NT2/D1 (cell line): ENCODE results near the gene BHLHE23.

Experiments used
- DNase-seq: peaks from one replicate; pipeline ENCODE4 v3.0.0-alpha.2; 2011; ENCODE audit warnings: low read depth, low spot score
- H3K27me3 ChIP-seq: 2 replicates; pipeline ENCODE4 v1.6.0; 2011; ENCODE audit warnings: mild to moderate bottlenecking; ENCODE audit not compliant: insufficient read length, insufficient read depth
- H3K36me3 ChIP-seq: 2 replicates; pipeline ENCODE4 v1.6.1; 2011; ENCODE audit warnings: mild to moderate bottlenecking, low read length, mixed read lengths; ENCODE audit not compliant: insufficient read depth, insufficient read length
- H3K4me1 ChIP-seq: 2 replicates; pipeline ENCODE4 v1.5.1; 2011; ENCODE audit not compliant: insufficient read depth, insufficient read length
- H3K4me3 ChIP-seq: 2 replicates; pipeline ENCODE4 v1.5.1; 2011; ENCODE audit warnings: low read depth; ENCODE audit not compliant: insufficient read length
- H3K9ac ChIP-seq: 2 replicates; pipeline ENCODE4 v1.6.0; 2011; ENCODE audit warnings: low read depth; ENCODE audit not compliant: insufficient read length
- H3K9me3 ChIP-seq: 2 replicates; pipeline ENCODE4 v1.5.1; 2011; ENCODE audit warnings: mild to moderate bottlenecking, low read length; ENCODE audit not compliant: insufficient read depth
- SUZ12 ChIP-seq: IDR thresholded peaks from 2 replicates; pipeline ENCODE4 v1.6.1; 2011; ENCODE audit not compliant: insufficient read length, insufficient read depth; ENCODE audit errors: extremely low read depth
- YY1 ChIP-seq: IDR thresholded peaks from 2 replicates; pipeline ENCODE4 v1.6.1; 2011; ENCODE audit not compliant: insufficient read length, insufficient read depth
- ZNF274 ChIP-seq: IDR thresholded peaks from 2 replicates; pipeline ENCODE4 v1.6.1; 2011; ENCODE audit warnings: mild to moderate bottlenecking, low read depth, low read length

Gene BHLHE23

DNA sequence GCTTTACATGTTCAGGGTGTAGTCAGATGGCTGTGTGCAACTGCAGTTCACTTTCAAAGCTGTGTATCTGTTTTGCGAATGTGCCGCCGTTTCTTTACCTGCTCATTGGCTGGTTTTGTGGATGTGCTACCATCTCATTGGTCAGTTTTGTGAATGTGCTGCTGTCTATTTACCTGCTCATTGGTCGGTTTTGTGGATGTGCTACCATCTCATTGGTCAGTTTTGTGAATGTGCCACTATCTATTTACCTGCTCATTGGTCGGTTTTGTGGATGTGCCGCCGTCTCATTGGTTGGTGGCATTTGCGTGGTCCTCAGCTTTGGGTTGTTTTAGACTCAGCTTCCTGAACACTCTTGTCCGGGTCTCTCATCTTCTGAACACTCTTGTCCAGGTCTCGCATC is 40.5 kb upstream of the BHLHE23 start:
- H3K9ac ChIP-seq = no peak overlapping the region
- H3K4me3 ChIP-seq = no peak overlapping the region
- H3K9me3 ChIP-seq = peaks cover 18% of the 10 kb centered on the region; the same call in 1 of the 2 replicates
- TF ChIP-seq YY1 = no peak
- TF ChIP-seq SUZ12 = no peak
- no peak for TF ChIP-seq ZNF274
- DNase-seq = no peak
- peaks cover 3% of the 10 kb centered on the region for H3K27me3 ChIP-seq
- H3K36me3 ChIP-seq = no peaks in the 10 kb centered on the region
- H3K4me1 ChIP-seq = peaks cover 4% of the 10 kb centered on the region

DNA sequence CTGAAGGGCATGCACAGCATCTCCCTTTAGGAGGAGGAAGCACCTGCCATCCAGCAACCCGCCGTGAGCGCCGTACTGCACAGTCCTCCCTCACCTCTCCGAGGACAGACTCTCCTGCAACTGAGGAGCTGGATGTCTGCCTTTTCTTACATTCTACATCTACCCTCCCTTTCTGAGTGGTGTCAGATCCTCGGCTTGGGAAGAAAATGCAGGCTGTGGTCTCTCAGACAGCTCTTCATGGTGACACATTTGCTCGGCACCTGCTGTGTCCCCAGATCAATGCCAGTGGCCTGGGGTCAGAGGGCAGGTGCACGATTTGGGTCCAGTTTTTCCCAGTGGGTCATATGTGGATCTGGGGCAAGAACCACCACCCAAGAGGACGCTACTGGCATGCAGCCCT is 40.1 kb upstream of the BHLHE23 start:
- TF ChIP-seq SUZ12 (no peak), ZNF274 (no peak), YY1 (no peak)

DNA sequence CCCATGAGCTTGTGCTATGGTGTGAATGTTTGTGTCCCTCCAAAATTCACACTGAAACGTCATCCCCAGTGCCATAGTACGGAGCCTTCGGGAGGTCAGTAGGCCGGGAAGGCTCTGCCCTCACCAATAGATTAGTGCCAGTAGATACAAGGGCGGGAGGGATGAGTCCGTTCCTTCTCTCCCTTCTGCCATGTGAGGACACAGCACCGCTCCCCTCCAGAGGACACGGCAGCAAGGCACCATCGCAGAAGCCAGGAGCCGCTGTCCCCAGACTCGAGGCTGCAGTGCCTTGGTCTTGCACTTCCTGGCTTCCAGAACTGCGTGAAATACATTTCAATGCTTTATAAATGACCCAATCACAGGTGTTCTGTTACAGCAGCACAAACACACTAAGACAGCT is 39.2 kb upstream of the BHLHE23 start:
- Histone ChIP-seq H3K9me3 (peaks cover 18% of the 10 kb centered on the region; the same call in 1 of the 2 replicates), H3K27me3 (no peaks in the 10 kb centered on the region), H3K36me3 (no peaks in the 10 kb centered on the region), H3K4me1 (no peaks in the 10 kb centered on the region), H3K9ac (no peak overlapping the region), H3K4me3 (no peak overlapping the region)
- DNase-seq = no peak
- no peak for TF ChIP-seq YY1
- TF ChIP-seq SUZ12 = no peak
- TF ChIP-seq ZNF274 = no peak

More for the DNA sequence above, 40.1 kb upstream of the BHLHE23 start:
- Histone ChIP-seq H3K4me3 (no peak overlapping the region), H3K4me1 (peaks cover 3% of the 10 kb centered on the region), H3K27me3 (peaks cover 3% of the 10 kb centered on the region), H3K36me3 (no peaks in the 10 kb centered on the region), H3K9ac (no peak overlapping the region), H3K9me3 (peaks cover 18% of the 10 kb centered on the region; the same call in 1 of the 2 replicates)
- DNase-seq = no peak

DNA sequence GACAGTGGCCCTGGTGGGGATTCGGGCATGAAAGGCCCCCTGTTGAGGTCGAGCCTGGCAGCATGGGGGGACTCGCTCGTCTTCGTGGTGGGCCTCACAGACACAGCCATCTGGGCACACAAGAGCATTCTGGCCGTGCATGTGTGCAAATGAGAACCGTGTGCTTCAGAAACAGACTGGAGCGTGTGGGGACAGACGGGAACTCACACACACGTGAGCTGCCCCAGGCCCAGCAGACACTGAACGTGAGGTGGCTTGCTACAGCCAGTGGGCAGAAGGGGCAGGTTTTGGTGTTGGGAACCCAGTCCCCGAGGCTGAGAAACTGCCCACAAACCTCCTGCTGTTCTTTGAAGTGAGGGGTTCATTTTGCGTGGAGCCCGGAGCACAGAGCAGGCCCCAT is 38.6 kb upstream of the BHLHE23 start:
- no peaks in the 10 kb centered on the region for H3K27me3 ChIP-seq

DNA sequence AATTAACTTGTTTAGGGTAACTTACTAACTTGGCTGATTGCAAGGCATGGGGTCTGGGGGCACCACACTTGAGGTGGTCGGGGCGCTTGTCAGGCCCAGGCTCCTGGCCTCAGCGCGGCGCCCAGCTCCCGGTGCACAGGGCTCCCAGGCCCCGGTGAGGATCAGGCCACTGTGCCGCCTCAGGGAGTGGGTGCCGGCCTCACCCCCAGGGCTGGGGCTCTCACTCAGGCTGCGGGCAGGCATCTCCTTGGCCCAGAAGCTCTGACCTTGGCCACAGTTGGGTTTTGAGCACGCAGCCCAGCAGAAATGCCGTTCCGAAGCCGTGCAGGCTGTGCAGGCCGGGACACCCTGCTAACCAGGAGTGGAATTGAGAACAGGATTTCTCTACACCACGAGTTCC is 37.8 kb upstream of the BHLHE23 start:
- no peak for DNase-seq
- H3K4me1 ChIP-seq = no peaks in the 10 kb centered on the region
- TF ChIP-seq SUZ12 (no peak), YY1 (no peak), ZNF274 (no peak)
- H3K4me3 ChIP-seq = no peak overlapping the region
- no peaks in the 10 kb centered on the region for H3K36me3 ChIP-seq
- peaks cover 3% of the 10 kb centered on the region for H3K27me3 ChIP-seq
- H3K9ac ChIP-seq = no peak overlapping the region
- H3K9me3 ChIP-seq = peaks cover 18% of the 10 kb centered on the region; the same call in 1 of the 2 replicates

More for the DNA sequence above, 38.6 kb upstream of the BHLHE23 start:
- Histone ChIP-seq H3K4me1 (no peaks in the 10 kb centered on the region), H3K9ac (no peak overlapping the region), H3K4me3 (no peak overlapping the region), H3K36me3 (no peaks in the 10 kb centered on the region), H3K9me3 (peaks cover 18% of the 10 kb centered on the region; the same call in 1 of the 2 replicates)
- no peak for TF ChIP-seq SUZ12
- TF ChIP-seq ZNF274 = no peak
- no peak for TF ChIP-seq YY1
- no peak for DNase-seq

DNA sequence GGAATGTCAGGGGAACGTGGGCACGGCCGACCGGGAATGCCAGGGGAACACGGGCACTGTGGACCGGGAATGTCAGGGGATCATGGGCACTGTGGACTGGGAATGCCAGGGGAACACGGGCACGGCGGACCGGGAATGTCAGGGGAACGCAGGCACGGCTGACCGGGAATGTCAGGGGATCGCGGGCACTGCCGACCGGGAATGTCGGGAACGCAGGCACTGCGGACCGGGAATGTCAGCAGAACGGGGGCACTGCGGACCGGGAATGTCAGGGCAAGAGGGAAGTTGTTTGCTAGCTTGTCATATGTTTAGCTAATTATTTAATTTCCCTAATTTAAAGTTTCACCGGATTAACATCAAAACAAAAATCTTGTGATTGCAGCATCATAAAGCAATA is 37.4 kb upstream of the BHLHE23 start:
- Histone ChIP-seq H3K4me3 (no peak overlapping the region), H3K27me3 (peaks cover 3% of the 10 kb centered on the region), H3K4me1 (no peaks in the 10 kb centered on the region), H3K9ac (no peak overlapping the region), H3K9me3 (peaks cover 18% of the 10 kb centered on the region; the same call in 1 of the 2 replicates), H3K36me3 (no peaks in the 10 kb centered on the region)
- no peak for DNase-seq
- TF ChIP-seq YY1 = no peak
- no peak for TF ChIP-seq SUZ12
- TF ChIP-seq ZNF274 = no peak

DNA sequence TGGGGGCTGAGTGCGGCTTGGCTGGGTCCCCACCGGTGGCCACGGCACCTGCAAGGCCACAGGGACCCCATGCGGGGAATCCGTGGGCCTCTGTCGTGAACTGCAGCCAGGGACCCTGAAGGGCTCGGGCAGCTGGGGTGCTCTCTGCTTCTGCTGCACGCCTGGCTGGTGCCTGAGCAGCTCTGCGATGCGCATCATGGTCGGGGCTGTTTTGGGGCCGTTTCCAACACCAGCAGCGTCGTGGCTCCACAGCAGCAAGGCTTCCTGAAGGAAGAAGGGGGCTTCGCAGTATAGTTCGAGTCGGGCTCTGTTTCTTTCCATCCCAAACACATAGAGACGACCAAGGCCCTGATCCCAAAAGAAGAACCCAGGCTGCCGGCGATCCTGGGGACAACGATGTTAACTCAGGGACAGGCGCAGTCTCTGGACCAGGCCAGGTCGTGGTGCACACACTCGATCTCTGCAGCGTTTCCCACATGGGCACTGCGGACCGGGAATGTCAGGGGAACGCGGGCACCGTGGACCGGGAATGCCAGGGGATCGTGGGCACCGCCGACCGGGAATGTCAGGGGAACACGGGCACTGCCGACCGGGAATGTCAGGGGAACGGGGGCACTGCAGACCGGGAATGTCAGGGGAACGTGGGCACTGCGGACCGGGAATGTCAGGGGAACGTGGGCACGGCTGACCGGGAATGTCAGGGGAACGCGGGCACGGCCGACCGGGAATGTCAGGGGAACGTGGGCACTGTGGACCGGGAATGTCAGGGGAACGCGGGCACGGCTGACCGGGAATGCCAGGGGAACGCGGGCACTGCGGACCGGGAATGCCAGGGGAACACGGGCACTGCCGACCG is 36.8 kb upstream of the BHLHE23 start:
- no peaks in the 10 kb centered on the region for H3K4me1 ChIP-seq
- TF ChIP-seq ZNF274 (no peak), YY1 (no peak), SUZ12 (no peak)
- peaks cover 3% of the 10 kb centered on the region for H3K27me3 ChIP-seq

More for the DNA sequence above, 36.8 kb upstream of the BHLHE23 start:
- peaks cover 15% of the 10 kb centered on the region; the same call in 1 of the 2 replicates for H3K9me3 ChIP-seq
- DNase-seq = no peak
- no peaks in the 10 kb centered on the region for H3K36me3 ChIP-seq
- H3K9ac ChIP-seq = no peak overlapping the region
- no peak overlapping the region for H3K4me3 ChIP-seq
